ENCODE measurements around the gene FAM9B.

FAM9B gene

GRCh38 chrX:9003041-9003440 lies 30.9 kb downstream of the FAM9B start:
- TF ChIP-seq CEBPB (IDR thresholded peaks at IDR 0.05) (no peak), NFIC (IDR thresholded peaks at IDR 0.05) (no peak), TEAD4 (IDR thresholded peaks at IDR 0.05) (no peak), MAX (IDR thresholded peaks at IDR 0.05) (no peak), EGR1 (IDR thresholded peaks at IDR 0.05) (no peak), REST (IDR thresholded peaks at IDR 0.05; ENCODE audit: low read depth) (no peak), TAF1 (IDR thresholded peaks at IDR 0.05; ENCODE audit: low read depth) (no peak), RAD21 (IDR thresholded peaks at IDR 0.05; ENCODE audit: low read depth) (no peak), ZBTB7A (IDR thresholded peaks at IDR 0.05; ENCODE audit: low read depth) (no peak), CREB1 (IDR thresholded peaks at IDR 0.05; ENCODE audit: low read depth) (no peak), YY1 (IDR thresholded peaks at IDR 0.05; ENCODE audit: low read depth) (no peak)

GRCh38 chrX:8988446-8988845 lies 45.5 kb downstream of the FAM9B start:
- TF ChIP-seq REST (IDR thresholded peaks at IDR 0.05; ENCODE audit: low read depth) = no peak
- no peak for TF ChIP-seq TEAD4 (IDR thresholded peaks at IDR 0.05)
- TF ChIP-seq TCF12 (IDR thresholded peaks at IDR 0.05; ENCODE audit: low read depth) = no peak

GRCh38 chrX:8987672-8988250 lies 46.2 kb downstream of the FAM9B start:
- TF ChIP-seq TCF12 (IDR thresholded peaks at IDR 0.05; ENCODE audit: low read depth) (no peak), CEBPB (IDR thresholded peaks at IDR 0.05) (no peak), EGR1 (IDR thresholded peaks at IDR 0.05) (no peak), CREB1 (IDR thresholded peaks at IDR 0.05; ENCODE audit: low read depth) (no peak), ZBTB7A (IDR thresholded peaks at IDR 0.05; ENCODE audit: low read depth) (no peak), NFIC (IDR thresholded peaks at IDR 0.05) (no peak), TAF1 (IDR thresholded peaks at IDR 0.05; ENCODE audit: low read depth) (no peak)

- TF ChIP-seq EGR1 (IDR thresholded peaks at IDR 0.05) = no peak
- TF ChIP-seq EP300 (IDR thresholded peaks at IDR 0.05; ENCODE audit: borderline replicate concordance) = no peak
- no peak for TF ChIP-seq TEAD4 (IDR thresholded peaks at IDR 0.05)
- no peak for TF ChIP-seq TCF12 (IDR thresholded peaks at IDR 0.05; ENCODE audit: low read depth)
- no peak for TF ChIP-seq MAX (IDR thresholded peaks at IDR 0.05)
- no peak for TF ChIP-seq NFIC (IDR thresholded peaks at IDR 0.05)
- TF ChIP-seq YY1 (IDR thresholded peaks at IDR 0.05; ENCODE audit: low read depth) = no peak
- TF ChIP-seq REST (IDR thresholded peaks at IDR 0.05; ENCODE audit: low read depth) = no peak
- no peak for TF ChIP-seq ZBTB7A (IDR thresholded peaks at IDR 0.05; ENCODE audit: low read depth)
- TF ChIP-seq CEBPB (IDR thresholded peaks at IDR 0.05) = no peak
- no peak for TF ChIP-seq USF1 (IDR thresholded peaks at IDR 0.05)
- no peak for TF ChIP-seq CREB1 (IDR thresholded peaks at IDR 0.05; ENCODE audit: low read depth)
Observed at GRCh38 chrX:8984231-8984630, 49.7 kb downstream of the FAM9B start.

- no peak for TF ChIP-seq RAD21 (IDR thresholded peaks at IDR 0.05; ENCODE audit: low read depth)
- TF ChIP-seq TAF1 (IDR thresholded peaks at IDR 0.05; ENCODE audit: low read depth) = no peak
- no peak for TF ChIP-seq ZBTB7A (IDR thresholded peaks at IDR 0.05; ENCODE audit: low read depth)
- TF ChIP-seq TCF12 (IDR thresholded peaks at IDR 0.05; ENCODE audit: low read depth) = no peak
- TF ChIP-seq USF1 (IDR thresholded peaks at IDR 0.05) = no peak
- TF ChIP-seq REST (IDR thresholded peaks at IDR 0.05; ENCODE audit: low read depth) = no peak
- no peak for TF ChIP-seq CEBPB (IDR thresholded peaks at IDR 0.05)
- no peak for TF ChIP-seq EGR1 (IDR thresholded peaks at IDR 0.05)
- no peak for TF ChIP-seq CREB1 (IDR thresholded peaks at IDR 0.05; ENCODE audit: low read depth)
- TF ChIP-seq FOXM1 (IDR thresholded peaks at IDR 0.05; ENCODE audit: borderline replicate concordance, low read depth) = no peak
- no peak for TF ChIP-seq TEAD4 (IDR thresholded peaks at IDR 0.05)
- no peak for TF ChIP-seq NFIC (IDR thresholded peaks at IDR 0.05)
Observed at GRCh38 chrX:8981723-8982122, 52.2 kb downstream of the FAM9B start.
